Caco-2 (cell line): Measurements from ENCODE around the gene UBR7. TPM values are rescaled to one million over a fixed set of nuclear protein-coding genes. Genes with fewer than 3 reads are reported as not detected.
A peak's percentile ranks its signal among the peaks of the same experiment; 100 is the strongest.
"Not testable (repeated sequence)": the region's sequence is repeated elsewhere in the genome, so short reads cannot be mapped to it uniquely, and the experiment has no call there.

Experiments
- Bru-seq: library from RNA; stranded (reverse); fragments of 400-500 nt; gene quantifications from one replicate; lab custom pipeline; 2021; lab: Mats Ljungman, UMichigan
- BruChase-seq, 2 experiments: library from RNA; stranded (reverse); fragments of 400-500 nt; gene quantifications; one replicate each; lab custom pipeline; 2021; lab: Mats Ljungman, UMichigan
- BruUV-seq: library from RNA; stranded (reverse); fragments of 400-500 nt; replicated peaks from 2 replicates; lab custom pipeline; 2021; lab: Mats Ljungman, UMichigan
- CTCF ChIA-PET: fragments of 300-600 bp; sonication (Branson Sonifier 250); formaldehyde crosslinking; loops from one replicate; lab custom pipeline; 2022; ENCODE audit warnings: antibody characterized with exemption; lab: Charles Lee
- POLR2A ChIA-PET: fragments of 300-600 bp; sonication (Branson Sonifier 250); formaldehyde crosslinking; loops from one replicate; lab custom pipeline; 2022; ENCODE audit warnings: antibody characterized with exemption; lab: Charles Lee
- DNase-seq, 2 experiments: peaks; one replicate each; pipeline versions ENCODE4 v3.0.0 to v3.0.0-alpha.2; 2020 to 2022
- H3K27me3 ChIP-seq: replicated peaks from 2 replicates; pipeline ENCODE4 v1.6.0; 2011; ENCODE audit warnings: low read length; ENCODE audit not compliant: control insufficient read depth, insufficient read depth
- H3K36me3 ChIP-seq: 2 replicates; pipeline ENCODE4 v1.5.1; 2011; ENCODE audit warnings: low read length; ENCODE audit not compliant: control insufficient read depth, insufficient read depth
- H3K4me1 ChIP-seq: fragments of 250-450 bp; sonication (Bioruptor Pico); 2 replicates; pipeline ENCODE4 v1.5.1; 2020; ENCODE audit warnings: mild to moderate bottlenecking
- H3K4me3 ChIP-seq: 2 replicates; pipeline ENCODE4 v1.5.1; 2011; ENCODE audit warnings: low read depth, mild to moderate bottlenecking, control low read depth, low read length
- H3K9me3 ChIP-seq: fragments of 250-450 bp; sonication (Bioruptor Pico); 2 replicates; pipeline ENCODE4 v1.5.1; 2020; ENCODE audit warnings: mild to moderate bottlenecking, moderate library complexity
- H3K27ac Mint-ChIP-seq: one replicate; pipeline ENCODE4 v1.8.0; 2022; ENCODE audit warnings: mixed read lengths; ENCODE audit not compliant: unreplicated experiment
- H3K27me3 Mint-ChIP-seq: one replicate; pipeline ENCODE4 v1.8.0; 2022; ENCODE audit warnings: mixed read lengths; ENCODE audit not compliant: insufficient read depth, unreplicated experiment
- H3K36me3 Mint-ChIP-seq: one replicate; pipeline ENCODE4 v1.8.0; 2022; ENCODE audit warnings: mild to moderate bottlenecking, mixed read lengths; ENCODE audit not compliant: insufficient read depth, unreplicated experiment
- H3K4me1 Mint-ChIP-seq: one replicate; pipeline ENCODE4 v1.8.0; 2022; ENCODE audit warnings: low read depth, mixed read lengths; ENCODE audit not compliant: unreplicated experiment
- H3K4me3 Mint-ChIP-seq: one replicate; pipeline ENCODE4 v1.8.0; 2022; ENCODE audit warnings: mild to moderate bottlenecking, moderate library complexity, mixed read lengths; ENCODE audit not compliant: unreplicated experiment
- H3K9me3 Mint-ChIP-seq: one replicate; pipeline ENCODE4 v1.8.0; 2022; ENCODE audit warnings: mixed read lengths; ENCODE audit not compliant: unreplicated experiment
- CTCF ChIP-seq, 2 experiments: fragments of 200-600 bp in 1 of 2; IDR thresholded peaks; 1 replicate in 1 of 2; 2 replicates in 1 of 2; pipeline versions ENCODE4 v1.5.1 to v1.8.0; 2011 to 2022; ENCODE audit warnings: antibody characterized with exemption in 1 of 2, control low read depth in 1 of 2, inconsistent platforms in 1 of 2, low read depth in 1 of 2, low read length in 1 of 2, mild to moderate bottlenecking in 1 of 2, moderate library complexity in 1 of 2; ENCODE audit not compliant: insufficient read depth in 1 of 2, severe bottlenecking in 1 of 2, unreplicated experiment in 1 of 2
- intact Hi-C: fragments of 100-400 bp; cut with micrococcal nuclease; formaldehyde crosslinking; loops from one replicate; pipeline ENCODE4 v1.10.0; 2022; ENCODE audit not compliant: unreplicated experiment
- long read RNA-seq: library from polyadenylated mRNA; stranded (forward); transcript quantifications from one replicate; pipeline ENCODE4 v2.0.0, GENCODE V29; 2022
- total RNA-seq: library from RNA; stranded (reverse); gene quantifications from 2 replicates; pipeline ENCODE4 v1.2.3, GENCODE V29; 2022

UBR7 gene
- 14.3 and 19.6 TPM in 2 replicates for total RNA-seq
- Bru-seq, nascent RNA = percentile 61 among the genes with signal in this experiment
- percentile 75 among the genes with signal in this experiment for BruChase-seq, experiment 1, labeled RNA remaining after a 2-hour chase
- BruChase-seq, experiment 2, labeled RNA remaining after a 6-hour chase = percentile 82 among the genes with signal in this experiment
- long read RNA-seq, transcript UBR7-201 (11 exons, 3,694 nt) = major isoform, 45 of 52 reads
- long read RNA-seq, partial matches to known transcripts = 0 of 52 reads
- long read RNA-seq, other reads (novel, unspliced or antisense) = 7 of 52 reads

GRCh38 chr14:93206793-93207467 lies at the start of gene UBR7, which contains the start of gene GON7:
TSS of gene UBR7 (plus strand) at chr14:93207256. CDS start at chr14:93207292, 36 bp downstream.
TSS of gene GON7 (minus strand) at chr14:93207065. CDS start at chr14:93207037, 28 bp downstream.
- CTCF ChIA-PET = interaction anchor here (0.6 to 2.2 kb wide), 11 partner anchors 12 to 412 kb away, joined by 3 to 33 read pairs (median 5); partner anchors contain the start of genes LYSET and MOAP1
- no peaks in the 10 kb centered on the region for H3K4me1 Mint-ChIP-seq
- peak; percentile 96 to 97 for DNase-seq
- TF ChIP-seq CTCF (IDR thresholded peaks at IDR 0.05; ENCODE audit: insufficient read depth in 1 of 2, low read depth in 1 of 2, low read length in 1 of 2, severe bottlenecking in 1 of 2, unreplicated experiment in 1 of 2) = peak; percentile 32 to 39
- H3K4me3 ChIP-seq = peak within 1 kb of the TSS; percentile 98
- no peaks in the 10 kb centered on the region; the same call in 1 of the 2 replicates for H3K4me1 ChIP-seq
- POLR2A ChIA-PET = interaction anchor here (0.6 to 2.0 kb wide), 3 partner anchors 22 to 92 kb away, joined by 3 to 24 read pairs (median 4); partner anchors contain the start of genes LYSET and MOAP1
- H3K27ac Mint-ChIP-seq = peak within 1 kb of the TSS; percentile 97
- no peaks in the 10 kb centered on the region for H3K36me3 ChIP-seq
- intact Hi-C loops = loop anchor here (1.0 to 5.0 kb wide), 4 partner anchors 91 to 412 kb away; partner anchors contain the start of gene BTBD7
- peaks cover 12% of the 10 kb centered on the region for H3K36me3 Mint-ChIP-seq
- no peaks in the 10 kb centered on the region for H3K27me3 Mint-ChIP-seq
- H3K9me3 Mint-ChIP-seq = no peaks in the 10 kb centered on the region
- BruUV-seq = no TSS peak
- H3K9me3 ChIP-seq = no peaks in the 10 kb centered on the region
- H3K4me3 Mint-ChIP-seq = peak within 1 kb of the TSS; percentile 72
- no peaks in the 10 kb centered on the region for H3K27me3 ChIP-seq

GRCh38 chr14:93158349-93158748 lies 48.7 kb upstream of the UBR7 start:
- H3K4me1 ChIP-seq, H3K9me3 Mint-ChIP-seq, H3K27ac Mint-ChIP-seq, H3K4me3 ChIP-seq, intact Hi-C loops, DNase-seq, POLR2A ChIA-PET, H3K4me1 Mint-ChIP-seq, H3K36me3 Mint-ChIP-seq, BruUV-seq, CTCF ChIA-PET, H3K4me3 Mint-ChIP-seq, H3K36me3 ChIP-seq, H3K27me3 ChIP-seq, H3K9me3 ChIP-seq, H3K27me3 Mint-ChIP-seq: not testable (repeated sequence)

GRCh38 chr14:93159625-93160352 lies 47.3 kb upstream of the UBR7 start:
- H3K4me3 Mint-ChIP-seq, POLR2A ChIA-PET, BruUV-seq: not testable (repeated sequence)

More at GRCh38 chr14:93159625-93160352, 47.3 kb upstream of the UBR7 start:
- CTCF ChIA-PET = interaction anchor here (0.6 to 1.2 kb wide), 7 partner anchors 14 to 362 kb away, joined by 3 to 5 read pairs (median 4); partner anchors contain the start of genes LYSET and MOAP1
- not testable (repeated sequence) for H3K4me1 ChIP-seq, H3K9me3 ChIP-seq, H3K27me3 Mint-ChIP-seq, H3K9me3 Mint-ChIP-seq, H3K27ac Mint-ChIP-seq, H3K4me1 Mint-ChIP-seq, H3K27me3 ChIP-seq, H3K4me3 ChIP-seq, H3K36me3 Mint-ChIP-seq, DNase-seq, H3K36me3 ChIP-seq
- intact Hi-C loops = loop anchor here (1.0 kb wide), 2 partner anchors 43 to 207 kb away; no protein-coding TSS in a partner anchor
